Measurements from ENCODE around the gene PYDC1. TPM values are rescaled to one million over a fixed set of nuclear protein-coding genes. Genes with fewer than 3 reads are reported as not detected.

Gene PYDC1
- total RNA-seq, 1 donor = not detected

GRCh38 chr16:31260136-31260931, 43.4 kb upstream of the PYDC1 start:
- Histone ChIP-seq H2AFZ (ENCODE audit: low read length) (no peak overlapping the region), H3K9me3 (ENCODE audit: low read depth, low read length) (no peaks in the 10 kb centered on the region), H3K36me3 (ENCODE audit: insufficient read depth, low read length) (no peaks in the 10 kb centered on the region), H4K20me1 (ENCODE audit: insufficient read depth, low read length) (no peaks in the 10 kb centered on the region), H3K4me1 (ENCODE audit: insufficient read depth, low read length) (no peaks in the 10 kb centered on the region), H3K79me2 (ENCODE audit: insufficient read depth, low read length) (no peaks in the 10 kb centered on the region), H3K27ac (ENCODE audit: low read depth, low read length) (no peak overlapping the region), H3K27me3 (ENCODE audit: insufficient read depth, low read length) (peaks cover 8% of the 10 kb centered on the region), H3K4me2 (ENCODE audit: insufficient read depth, low read length) (no peak overlapping the region), H3K4me3 (ENCODE audit: insufficient read depth, low read length) (no peak overlapping the region)
- DNase-seq (ENCODE audit: insufficient read length, low spot score, missing footprints) = no peak
- TF ChIP-seq CTCF (IDR thresholded peaks at IDR 0.05; ENCODE audit: extremely low read depth, low read depth, low read length) = no peak

- no peak for DNase-seq (ENCODE audit: insufficient read length, low spot score, missing footprints)
- Histone ChIP-seq H3K79me2 (ENCODE audit: insufficient read depth, low read length) (no peaks in the 10 kb centered on the region), H3K27me3 (ENCODE audit: insufficient read depth, low read length) (peaks cover 8% of the 10 kb centered on the region), H3K4me1 (ENCODE audit: insufficient read depth, low read length) (no peaks in the 10 kb centered on the region), H3K27ac (ENCODE audit: low read depth, low read length) (no peak overlapping the region), H3K4me3 (ENCODE audit: insufficient read depth, low read length) (no peak overlapping the region), H4K20me1 (ENCODE audit: insufficient read depth, low read length) (no peaks in the 10 kb centered on the region), H2AFZ (ENCODE audit: low read length) (no peak overlapping the region), H3K36me3 (ENCODE audit: insufficient read depth, low read length) (no peaks in the 10 kb centered on the region), H3K4me2 (ENCODE audit: insufficient read depth, low read length) (no peak overlapping the region), H3K9me3 (ENCODE audit: low read depth, low read length) (no peaks in the 10 kb centered on the region)
- no peak for TF ChIP-seq CTCF (IDR thresholded peaks at IDR 0.05; ENCODE audit: extremely low read depth, low read depth, low read length)
These were observed 41.4 kb upstream of the PYDC1 start for GRCh38 chr16:31258366-31258765.

- Histone ChIP-seq H4K20me1 (ENCODE audit: insufficient read depth, low read length) (no peaks in the 10 kb centered on the region), H3K27me3 (ENCODE audit: insufficient read depth, low read length) (peaks cover 6% of the 10 kb centered on the region), H3K4me2 (ENCODE audit: insufficient read depth, low read length) (no peak overlapping the region), H3K4me3 (ENCODE audit: insufficient read depth, low read length) (no peak overlapping the region), H3K79me2 (ENCODE audit: insufficient read depth, low read length) (no peaks in the 10 kb centered on the region), H3K27ac (ENCODE audit: low read depth, low read length) (no peak overlapping the region), H3K9me3 (ENCODE audit: low read depth, low read length) (no peaks in the 10 kb centered on the region), H3K36me3 (ENCODE audit: insufficient read depth, low read length) (no peaks in the 10 kb centered on the region), H2AFZ (ENCODE audit: low read length) (no peak overlapping the region), H3K4me1 (ENCODE audit: insufficient read depth, low read length) (no peaks in the 10 kb centered on the region)
- TF ChIP-seq CTCF (IDR thresholded peaks at IDR 0.05; ENCODE audit: extremely low read depth, low read depth, low read length) = no peak
- DNase-seq (ENCODE audit: insufficient read length, low spot score, missing footprints) = no peak
These were observed 39.5 kb upstream of the PYDC1 start for GRCh38 chr16:31256466-31256865.

- Histone ChIP-seq H3K9me3 (ENCODE audit: low read depth, low read length) (no peaks in the 10 kb centered on the region), H3K4me2 (ENCODE audit: insufficient read depth, low read length) (no peak overlapping the region), H3K27ac (ENCODE audit: low read depth, low read length) (no peak overlapping the region), H3K27me3 (ENCODE audit: insufficient read depth, low read length) (no peaks in the 10 kb centered on the region), H3K4me1 (ENCODE audit: insufficient read depth, low read length) (no peaks in the 10 kb centered on the region), H3K79me2 (ENCODE audit: insufficient read depth, low read length) (no peaks in the 10 kb centered on the region), H3K36me3 (ENCODE audit: insufficient read depth, low read length) (no peaks in the 10 kb centered on the region), H2AFZ (ENCODE audit: low read length) (no peak overlapping the region), H4K20me1 (ENCODE audit: insufficient read depth, low read length) (no peaks in the 10 kb centered on the region), H3K4me3 (ENCODE audit: insufficient read depth, low read length) (no peak overlapping the region)
- TF ChIP-seq CTCF (IDR thresholded peaks at IDR 0.05; ENCODE audit: extremely low read depth, low read depth, low read length) = no peak
- DNase-seq (ENCODE audit: insufficient read length, low spot score, missing footprints) = peak; percentile 58
These were observed 36.7 kb upstream of the PYDC1 start for GRCh38 chr16:31253642-31254045.

Measured in osteoblast (primary cell).